Activated CD4-positive, alpha-beta memory T cell treated with anti-CD3 and anti-CD28 coated beads for 36 hours (primary cell): ENCODE data around the gene STK31. TPM values are rescaled to one million over a fixed set of nuclear protein-coding genes. Genes with fewer than 3 reads are reported as not detected.
"Not testable (repeated sequence)": the region's sequence is repeated elsewhere in the genome, so short reads cannot be mapped to it uniquely, and the experiment has no call there.

Experiments
- CTCF ChIA-PET: fragments of 350-600 bp; sonication (Branson Sonifier 250); formaldehyde crosslinking; loops from one replicate; lab custom pipeline; 2021; ENCODE audit warnings: antibody characterized with exemption, inconsistent platforms; lab: Charles Lee
- POLR2A ChIA-PET: fragments of 350-600 bp; sonication (Branson Sonifier 250); formaldehyde crosslinking; loops from one replicate; lab custom pipeline; 2021; ENCODE audit warnings: antibody characterized with exemption; lab: Charles Lee
- DNase-seq: peaks from one replicate; pipeline ENCODE4 v3.0.0-alpha.2; 2020
- H3K27ac Mint-ChIP-seq: one replicate; pipeline ENCODE4 v1.8.0; 2021; ENCODE audit warnings: mixed read lengths
- H3K27me3 Mint-ChIP-seq: one replicate; pipeline ENCODE4 v1.8.0; 2021; ENCODE audit warnings: mixed read lengths
- H3K36me3 Mint-ChIP-seq: one replicate; pipeline ENCODE4 v1.8.0; 2021; ENCODE audit warnings: mixed read lengths
- H3K4me1 Mint-ChIP-seq: one replicate; pipeline ENCODE4 v1.8.0; 2021; ENCODE audit warnings: low read depth, mixed read lengths
- H3K4me3 Mint-ChIP-seq: one replicate; pipeline ENCODE4 v1.8.0; 2021; ENCODE audit warnings: mild to moderate bottlenecking, mixed read lengths
- H3K9me3 Mint-ChIP-seq: one replicate; pipeline ENCODE4 v1.8.0; 2021; ENCODE audit warnings: mixed read lengths
- intact Hi-C: fragments of 100-400 bp; cut with micrococcal nuclease; formaldehyde crosslinking; loops from one replicate; pipeline ENCODE4 v1.15.1; 2023
- total RNA-seq, 2 experiments: library from RNA; stranded (reverse); gene quantifications; one replicate each; pipeline ENCODE4 v1.2.3, GENCODE V29; 2021

Gene STK31
- total RNA-seq, 2 experiments from 2014 or later: not detected

DNA sequence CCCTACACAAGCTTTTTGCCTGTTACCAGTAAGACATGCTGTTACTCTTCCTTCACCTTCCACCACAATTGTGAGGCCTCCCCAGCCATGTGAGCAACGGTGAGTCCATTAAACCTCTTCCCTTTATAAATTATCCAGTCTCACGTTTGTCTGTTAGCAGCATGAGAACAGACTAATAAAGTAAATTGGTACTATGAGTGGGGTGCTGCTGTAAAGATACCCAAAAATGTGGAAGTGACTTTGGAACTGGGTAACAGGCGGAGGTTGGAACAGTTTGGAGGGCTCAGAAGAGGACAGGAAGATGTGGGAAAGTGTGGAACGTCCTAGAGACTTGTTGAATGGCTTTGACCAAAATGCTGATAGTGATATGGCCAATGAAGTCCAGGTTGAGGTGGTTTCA is 122.7 kb downstream of the STK31 start:
- H3K36me3 Mint-ChIP-seq, POLR2A ChIA-PET, intact Hi-C loops, H3K27ac Mint-ChIP-seq, H3K27me3 Mint-ChIP-seq, CTCF ChIA-PET, H3K4me1 Mint-ChIP-seq, H3K4me3 Mint-ChIP-seq, DNase-seq: not testable (repeated sequence)
- peaks cover 29% of the 10 kb centered on the region for H3K9me3 Mint-ChIP-seq

DNA sequence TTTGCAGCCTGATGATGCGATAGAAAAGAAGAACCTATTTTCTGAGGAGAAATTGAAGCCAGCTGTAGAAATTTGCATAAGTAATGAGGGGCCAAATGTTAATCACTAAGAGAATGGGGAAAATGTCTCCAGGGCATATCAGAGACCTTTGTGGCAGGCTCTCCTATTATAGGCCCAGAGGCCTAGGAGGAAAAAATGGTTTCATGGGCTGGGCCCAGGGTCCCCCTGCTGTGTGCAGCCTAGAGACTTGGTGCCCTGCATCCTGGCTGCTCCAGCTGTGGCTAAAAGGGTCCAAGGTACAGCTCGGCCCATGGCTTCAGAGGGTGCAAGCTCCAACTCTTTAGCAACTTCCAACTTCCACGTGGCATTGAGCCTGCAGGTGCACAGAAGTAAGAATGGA is 123.4 kb downstream of the STK31 start:
- H3K4me3 Mint-ChIP-seq: no peak overlapping the region
- ChIA-PET POLR2A (no interaction called here), CTCF (no interaction called here)
- H3K4me1 Mint-ChIP-seq: no peaks in the 10 kb centered on the region
- DNase-seq: no peak
- peaks cover 30% of the 10 kb centered on the region for H3K9me3 Mint-ChIP-seq
- intact Hi-C loops: no loop called here
- no peak overlapping the region for H3K27ac Mint-ChIP-seq
- peaks cover 8% of the 10 kb centered on the region for H3K36me3 Mint-ChIP-seq
- H3K27me3 Mint-ChIP-seq: peaks cover 1% of the 10 kb centered on the region

DNA sequence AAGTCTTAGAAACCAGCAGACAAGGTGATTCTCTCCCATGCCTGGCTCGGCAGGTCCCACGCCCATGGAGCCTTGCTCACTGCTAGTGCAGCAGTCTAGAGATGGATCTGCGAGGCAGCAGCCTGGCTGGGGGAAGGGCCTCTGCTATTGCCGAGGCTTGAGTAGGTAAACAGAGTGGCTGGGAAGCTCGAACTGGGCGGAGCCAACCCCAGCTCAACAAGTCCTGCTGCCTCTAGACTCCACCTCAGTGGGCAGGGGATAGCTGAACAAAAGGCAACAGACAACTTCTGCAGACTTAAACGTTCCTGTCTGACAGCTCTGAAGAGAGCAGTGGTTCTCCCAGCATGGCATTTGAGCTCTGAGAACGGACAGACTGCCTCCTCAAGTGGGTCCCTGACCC is 134.8 kb downstream of the STK31 start:
- peaks cover 39% of the 10 kb centered on the region for H3K9me3 Mint-ChIP-seq
- intact Hi-C loops, H3K4me1 Mint-ChIP-seq, H3K4me3 Mint-ChIP-seq, H3K27ac Mint-ChIP-seq, H3K36me3 Mint-ChIP-seq, CTCF ChIA-PET, H3K27me3 Mint-ChIP-seq, DNase-seq, POLR2A ChIA-PET: not testable (repeated sequence)

DNA sequence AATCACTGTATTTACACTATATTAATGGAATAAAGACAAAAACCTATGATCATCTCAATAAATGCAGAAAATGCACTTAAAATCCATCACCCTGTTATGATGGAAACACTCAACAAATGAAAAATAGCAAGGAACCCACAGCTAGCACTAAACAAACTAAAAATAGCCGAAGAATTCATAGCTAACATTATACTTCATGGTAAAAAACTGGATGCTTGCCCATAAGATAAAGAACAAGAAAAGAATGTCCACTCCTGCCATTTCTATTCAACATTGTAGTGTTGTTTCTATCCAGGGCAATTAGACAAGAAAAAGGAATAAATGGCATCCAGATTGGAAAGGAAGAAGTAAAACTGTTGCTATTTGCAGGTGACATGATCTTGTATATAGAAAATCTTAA is 142.1 kb downstream of the STK31 start:
- no peaks in the 10 kb centered on the region for H3K4me1 Mint-ChIP-seq
- no peak for DNase-seq
- H3K4me3 Mint-ChIP-seq: no peak overlapping the region
- ChIA-PET CTCF (no interaction called here), POLR2A (no interaction called here)
- H3K27ac Mint-ChIP-seq: no peak overlapping the region
- H3K27me3 Mint-ChIP-seq: peaks cover 1% of the 10 kb centered on the region
- no peaks in the 10 kb centered on the region for H3K36me3 Mint-ChIP-seq
- peaks cover 24% of the 10 kb centered on the region for H3K9me3 Mint-ChIP-seq
- intact Hi-C loops: no loop called here

DNA sequence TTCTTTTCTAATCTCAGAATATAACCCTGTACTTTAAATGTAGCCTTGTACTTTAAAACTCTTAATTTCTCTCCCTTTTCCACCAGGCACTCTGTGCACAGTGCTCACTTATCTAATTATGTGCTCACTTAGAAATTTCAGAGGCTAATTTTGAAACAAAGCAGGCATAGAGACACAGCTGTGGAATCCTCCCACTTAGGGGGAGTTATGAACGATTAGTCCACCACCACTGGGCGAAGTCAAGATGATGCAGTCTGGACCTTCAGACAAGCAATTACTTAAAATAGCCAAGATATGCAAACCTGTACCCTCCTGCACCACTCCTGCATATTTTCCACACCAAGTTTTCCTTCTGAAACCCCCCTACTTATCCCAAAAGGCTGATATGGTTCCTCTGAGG is 143.0 kb downstream of the STK31 start:
- no peaks in the 10 kb centered on the region for H3K36me3 Mint-ChIP-seq
- no peak overlapping the region for H3K4me3 Mint-ChIP-seq
- CTCF ChIA-PET: no interaction called here
- H3K4me1 Mint-ChIP-seq: no peaks in the 10 kb centered on the region
- POLR2A ChIA-PET: no interaction called here
- H3K27ac Mint-ChIP-seq: no peak overlapping the region
- peaks cover 1% of the 10 kb centered on the region for H3K27me3 Mint-ChIP-seq
- DNase-seq: no peak
- H3K9me3 Mint-ChIP-seq: peaks cover 19% of the 10 kb centered on the region
- intact Hi-C loops: no loop called here

DNA sequence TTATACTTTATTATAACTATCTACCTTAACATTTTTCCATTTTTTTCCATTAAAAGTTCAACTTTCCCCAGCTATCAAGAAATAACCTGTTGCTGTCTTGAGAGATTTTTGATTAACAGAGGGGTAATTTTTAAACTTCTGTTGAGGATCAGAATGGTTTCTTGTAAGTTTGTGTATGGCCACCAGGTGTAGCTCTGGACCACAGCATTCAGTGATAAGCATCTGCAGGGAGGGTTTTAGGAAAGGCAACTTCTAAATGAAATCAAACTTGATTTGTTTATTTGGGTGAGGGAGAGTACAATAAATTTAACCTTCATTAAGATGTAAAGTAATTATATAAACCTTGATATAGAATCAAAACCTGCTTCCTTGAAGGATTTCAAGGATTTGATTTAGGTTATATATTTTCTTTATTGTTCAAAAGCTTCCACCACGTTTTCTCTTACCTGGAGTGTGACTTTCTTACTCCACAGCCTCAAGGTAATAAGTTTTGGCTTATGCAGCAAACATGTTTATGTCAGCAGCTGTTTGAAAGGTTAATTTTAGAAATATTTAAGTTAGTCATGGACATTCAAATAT is 153.3 kb downstream of the STK31 start:
- peak; percentile 22 for DNase-seq
- H3K36me3 Mint-ChIP-seq: no peaks in the 10 kb centered on the region
- peaks cover 8% of the 10 kb centered on the region for H3K27me3 Mint-ChIP-seq
- POLR2A ChIA-PET: no interaction called here
- intact Hi-C loops: loop anchor here (2.0 to 10.0 kb wide), 4 partner anchors 432 to 1232 kb away; partner anchors contain the start of gene PALS2
- H3K9me3 Mint-ChIP-seq: peaks cover 3% of the 10 kb centered on the region
- CTCF ChIA-PET: interaction anchor here (0.7 to 1.2 kb wide), 3 partner anchors 33 to 867 kb away, joined by 3 to 4 read pairs (median 3); no protein-coding TSS in a partner anchor
- no peak overlapping the region for H3K4me3 Mint-ChIP-seq
- no peaks in the 10 kb centered on the region for H3K4me1 Mint-ChIP-seq
- no peak overlapping the region for H3K27ac Mint-ChIP-seq

DNA sequence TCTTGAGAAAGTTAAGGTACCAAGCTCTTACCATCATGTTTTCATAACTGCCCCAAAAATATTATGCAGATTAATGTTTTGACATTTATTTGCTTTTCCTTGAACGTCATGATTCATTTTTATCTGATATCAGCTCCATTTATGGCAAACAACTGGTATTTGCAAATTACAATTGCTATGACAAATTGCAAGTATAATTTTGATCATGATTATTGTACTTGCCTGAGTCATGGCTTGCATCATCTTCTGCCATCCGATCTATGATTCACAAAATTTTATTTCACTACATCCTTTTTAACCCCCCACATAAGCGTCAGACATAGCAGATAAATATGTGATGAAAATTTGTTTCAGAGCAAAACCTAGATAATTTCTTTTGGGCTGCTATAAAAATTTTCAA is 155.0 kb downstream of the STK31 start:
- Mint-ChIP-seq H3K27ac (no peak overlapping the region), H3K4me1 (no peaks in the 10 kb centered on the region), H3K4me3 (no peak overlapping the region), H3K36me3 (no peaks in the 10 kb centered on the region), H3K27me3 (peaks cover 13% of the 10 kb centered on the region), H3K9me3 (peaks cover 6% of the 10 kb centered on the region)
- CTCF ChIA-PET: interaction anchor here (1.4 kb wide), 1 partner anchor 799 kb away, joined by 3 read pairs; no protein-coding TSS in a partner anchor
- DNase-seq: no peak
- intact Hi-C loops: loop anchor here (10.0 kb wide), 3 partner anchors 430 to 1230 kb away; partner anchors contain the start of gene PALS2
- POLR2A ChIA-PET: no interaction called here

DNA sequence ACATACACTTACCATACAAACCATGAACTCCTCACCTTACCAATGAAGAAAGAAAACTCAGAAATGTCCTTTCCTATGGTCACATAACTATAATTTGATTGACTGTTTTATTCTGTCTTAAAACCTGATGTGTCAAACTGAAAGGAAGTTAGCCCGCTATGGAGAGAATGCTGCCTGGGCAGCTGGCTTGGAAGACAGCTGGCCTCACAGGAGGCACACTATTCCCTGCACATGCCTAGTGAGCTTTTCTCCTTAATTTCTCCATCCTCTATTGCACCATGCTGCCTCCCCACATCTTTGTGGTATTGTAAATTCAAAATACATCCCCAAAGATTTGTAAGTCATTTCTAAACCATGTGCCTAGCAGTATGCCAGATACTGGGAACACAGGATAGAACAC is 163.3 kb downstream of the STK31 start:
- ChIA-PET POLR2A (no interaction called here), CTCF (no interaction called here)
- H3K27ac Mint-ChIP-seq: no peak overlapping the region
- no peaks in the 10 kb centered on the region for H3K36me3 Mint-ChIP-seq
- H3K9me3 Mint-ChIP-seq: peaks cover 7% of the 10 kb centered on the region
- intact Hi-C loops: no loop called here
- peaks cover 10% of the 10 kb centered on the region for H3K27me3 Mint-ChIP-seq
- DNase-seq: no peak
- H3K4me3 Mint-ChIP-seq: no peak overlapping the region
- H3K4me1 Mint-ChIP-seq: no peaks in the 10 kb centered on the region

DNA sequence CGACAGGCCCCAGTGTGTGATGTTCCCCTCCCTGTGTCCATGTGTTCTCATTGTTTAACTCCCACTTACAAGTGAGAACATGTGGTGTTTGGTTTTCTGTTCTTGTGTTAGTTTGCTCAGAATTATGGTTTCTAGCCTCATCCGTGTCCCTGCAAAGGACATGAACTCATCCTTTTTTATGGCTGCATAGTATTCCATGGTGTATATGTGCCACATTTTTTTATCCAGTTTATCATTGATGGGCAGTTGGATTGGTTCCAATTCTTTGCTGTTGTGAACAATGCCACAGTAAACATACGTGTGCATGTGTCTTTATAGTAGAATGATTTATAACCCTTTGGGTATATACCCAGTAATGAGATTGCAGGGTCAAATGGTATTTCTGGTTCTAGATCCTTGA is 166.5 kb downstream of the STK31 start:
- POLR2A ChIA-PET, H3K27ac Mint-ChIP-seq, H3K4me1 Mint-ChIP-seq, H3K27me3 Mint-ChIP-seq, H3K9me3 Mint-ChIP-seq, H3K4me3 Mint-ChIP-seq, intact Hi-C loops, DNase-seq, H3K36me3 Mint-ChIP-seq, CTCF ChIA-PET: not testable (repeated sequence)

Other genes with a start within 250 kb of the STK31 start
- under 1 TPM; 0.19 to 0.24 TPM for gene IGF2BP3, start 239.7 kb upstream of the STK31 start, total RNA-seq
- gene TRA2A, start 178.2 kb upstream of the STK31 start, total RNA-seq: 10 to 100 TPM; 75.4 to 77.8 TPM
- gene CCDC126, start 112.8 kb upstream of the STK31 start, total RNA-seq: 1 to 10 TPM; 5.2 to 5.7 TPM
- 10 to 100 TPM in 1 of 2 experiments, 1 to 10 TPM in 1; 9.0 to 10.7 TPM for gene FAM221A, start 30.0 kb upstream of the STK31 start, total RNA-seq